MM.1S (cell line): ENCODE measurements around the gene MTCH1.

ENCODE experiments used
- DNase-seq: peaks from one replicate; pipeline ENCODE4 v3.0.0-alpha.2; 2015
- H2AFZ ChIP-seq: fragments of 300-600 bp; sonication (generic); 2 replicates; pipeline ENCODE4 v1.6.0; 2016; ENCODE audit warnings: antibody characterized with exemption, low read length
- H3F3A ChIP-seq: fragments of 300-600 bp; sonication (generic); 2 replicates; pipeline ENCODE4 v1.6.1; 2016; ENCODE audit warnings: mild to moderate bottlenecking, antibody characterized with exemption, low read length, moderate library complexity, mixed read lengths; ENCODE audit not compliant: insufficient read depth
- H3K27ac ChIP-seq: fragments of 300-600 bp; sonication (generic); 2 replicates; pipeline ENCODE4 v1.5.1; 2016; ENCODE audit warnings: mild to moderate bottlenecking, low read length
- H3K27me3 ChIP-seq: fragments of 300-600 bp; sonication (generic); replicated peaks from 2 replicates; pipeline ENCODE4 v1.6.0; 2016; ENCODE audit warnings: low read length; ENCODE audit not compliant: insufficient read depth
- H3K36me3 ChIP-seq: fragments of 300-600 bp; sonication (generic); replicated peaks from 2 replicates; pipeline ENCODE4 v1.6.1; 2016; ENCODE audit warnings: mild to moderate bottlenecking, low read length, mixed read lengths; ENCODE audit not compliant: insufficient read depth
- H3K4me1 ChIP-seq: fragments of 300-600 bp; sonication (generic); 2 replicates; pipeline ENCODE4 v1.6.1; 2016; ENCODE audit warnings: low read length, mixed read lengths
- H3K4me2 ChIP-seq: fragments of 300-600 bp; sonication (generic); 2 replicates; pipeline ENCODE4 v1.6.0; 2016; ENCODE audit warnings: low read depth, low read length
- H3K4me3 ChIP-seq: fragments of 300-600 bp; sonication (generic); 2 replicates; pipeline ENCODE4 v1.5.1; 2016; ENCODE audit warnings: low read length, mixed read lengths
- H3K79me2 ChIP-seq: fragments of 300-600 bp; sonication (generic); 2 replicates; pipeline ENCODE4 v1.6.1; 2016; ENCODE audit warnings: mixed run types, low read length, mixed read lengths
- H3K9ac ChIP-seq: fragments of 300-600 bp; sonication (generic); 2 replicates; pipeline ENCODE4 v1.6.1; 2016; ENCODE audit warnings: low read length, mixed read lengths
- H3K9me2 ChIP-seq: fragments of 300-600 bp; sonication (generic); replicated peaks from 2 replicates; pipeline ENCODE4 v1.6.1; 2016; ENCODE audit warnings: mild to moderate bottlenecking, low read length, mixed read lengths; ENCODE audit not compliant: insufficient read depth
- H3K9me3 ChIP-seq: fragments of 300-600 bp; sonication (generic); replicated peaks from 2 replicates; pipeline ENCODE4 v1.6.1; 2016; ENCODE audit warnings: mild to moderate bottlenecking, low read length, mixed read lengths; ENCODE audit not compliant: insufficient read depth
- H4K20me1 ChIP-seq: fragments of 300-600 bp; sonication (generic); 2 replicates; pipeline ENCODE4 v1.6.1; 2016; ENCODE audit warnings: mild to moderate bottlenecking, low read length, moderate library complexity, mixed read lengths; ENCODE audit not compliant: insufficient read depth
- CTCF ChIP-seq: fragments of 300-600 bp; sonication (generic); IDR thresholded peaks from 2 replicates; pipeline ENCODE4 v1.5.1; 2016; ENCODE audit warnings: antibody characterized with exemption, low read length, mixed read lengths
- EZH2 ChIP-seq: fragments of 300-600 bp; sonication (generic); optimal IDR thresholded peaks from 2 replicates; pipeline ENCODE3; 2017; ENCODE audit warnings: low read depth, mild to moderate bottlenecking, antibody characterized with exemption, low read length, mixed read lengths
- EZH2phosphoT487 ChIP-seq: fragments of 300-600 bp; sonication (generic); IDR thresholded peaks from 2 replicates; pipeline ENCODE4 v1.6.1; 2018; ENCODE audit warnings: antibody characterized with exemption, low read length

Gene MTCH1

GRCh38 chr6:37024656-37025337 is 38.8 kb upstream of the MTCH1 start:
- Histone ChIP-seq H3K27ac (no peak overlapping the region), H3K27me3 (no peaks in the 10 kb centered on the region), H3K36me3 (no peaks in the 10 kb centered on the region), H3K9me3 (no peaks in the 10 kb centered on the region), H3K79me2 (no peaks in the 10 kb centered on the region), H3K9ac (no peak overlapping the region), H3K4me1 (peaks cover 23% of the 10 kb centered on the region), H3K4me2 (no peak overlapping the region), H3K9me2 (no peaks in the 10 kb centered on the region), H3F3A (peaks cover 2% of the 10 kb centered on the region), H3K4me3 (no peak overlapping the region), H4K20me1 (no peaks in the 10 kb centered on the region), H2AFZ (no peak overlapping the region)
- TF ChIP-seq EZH2phosphoT487 (no peak), CTCF (no peak), EZH2 (no peak)
- peak; percentile 52 for DNase-seq

GRCh38 chr6:37022135-37022863 is 36.3 kb upstream of the MTCH1 start:
- no peak overlapping the region for H2AFZ ChIP-seq
- peaks cover 2% of the 10 kb centered on the region for H3F3A ChIP-seq
- H3K9me3 ChIP-seq = no peaks in the 10 kb centered on the region
- H3K27me3 ChIP-seq = no peaks in the 10 kb centered on the region
- TF ChIP-seq EZH2 (no peak), CTCF (no peak), EZH2phosphoT487 (no peak)
- no peaks in the 10 kb centered on the region for H3K79me2 ChIP-seq
- H4K20me1 ChIP-seq = no peaks in the 10 kb centered on the region
- no peaks in the 10 kb centered on the region for H3K9me2 ChIP-seq
- H3K4me1 ChIP-seq = peaks cover 24% of the 10 kb centered on the region
- H3K27ac ChIP-seq = no peak overlapping the region
- H3K36me3 ChIP-seq = no peaks in the 10 kb centered on the region
- no peak for DNase-seq
- H3K4me2 ChIP-seq = no peak overlapping the region
- no peak overlapping the region for H3K9ac ChIP-seq
- H3K4me3 ChIP-seq = no peak overlapping the region

- no peaks in the 10 kb centered on the region for H3K36me3 ChIP-seq
- H3K4me2 ChIP-seq = no peak overlapping the region
- no peak overlapping the region for H3K9ac ChIP-seq
- H3K4me3 ChIP-seq = no peak overlapping the region
- no peak overlapping the region for H2AFZ ChIP-seq
- peak; percentile 65 for DNase-seq
- no peaks in the 10 kb centered on the region for H4K20me1 ChIP-seq
- no peaks in the 10 kb centered on the region for H3K27me3 ChIP-seq
- no peaks in the 10 kb centered on the region for H3K79me2 ChIP-seq
- peaks cover 24% of the 10 kb centered on the region for H3K4me1 ChIP-seq
- peaks cover 2% of the 10 kb centered on the region for H3F3A ChIP-seq
- no peaks in the 10 kb centered on the region for H3K9me3 ChIP-seq
- H3K27ac ChIP-seq = no peak overlapping the region
- no peak for TF ChIP-seq EZH2phosphoT487
- peak; percentile 65 for TF ChIP-seq CTCF
- no peaks in the 10 kb centered on the region for H3K9me2 ChIP-seq
Measured at GRCh38 chr6:37021356-37022129, 35.5 kb upstream of the MTCH1 start.
